ENCODE measurements around the gene HMGN4. TPM values are rescaled to one million over a fixed set of nuclear protein-coding genes. Genes with fewer than 3 reads are reported as not detected.

HMGN4 gene
- total RNA-seq, result 48.8 and 57.1 TPM in 2 replicates

DNA sequence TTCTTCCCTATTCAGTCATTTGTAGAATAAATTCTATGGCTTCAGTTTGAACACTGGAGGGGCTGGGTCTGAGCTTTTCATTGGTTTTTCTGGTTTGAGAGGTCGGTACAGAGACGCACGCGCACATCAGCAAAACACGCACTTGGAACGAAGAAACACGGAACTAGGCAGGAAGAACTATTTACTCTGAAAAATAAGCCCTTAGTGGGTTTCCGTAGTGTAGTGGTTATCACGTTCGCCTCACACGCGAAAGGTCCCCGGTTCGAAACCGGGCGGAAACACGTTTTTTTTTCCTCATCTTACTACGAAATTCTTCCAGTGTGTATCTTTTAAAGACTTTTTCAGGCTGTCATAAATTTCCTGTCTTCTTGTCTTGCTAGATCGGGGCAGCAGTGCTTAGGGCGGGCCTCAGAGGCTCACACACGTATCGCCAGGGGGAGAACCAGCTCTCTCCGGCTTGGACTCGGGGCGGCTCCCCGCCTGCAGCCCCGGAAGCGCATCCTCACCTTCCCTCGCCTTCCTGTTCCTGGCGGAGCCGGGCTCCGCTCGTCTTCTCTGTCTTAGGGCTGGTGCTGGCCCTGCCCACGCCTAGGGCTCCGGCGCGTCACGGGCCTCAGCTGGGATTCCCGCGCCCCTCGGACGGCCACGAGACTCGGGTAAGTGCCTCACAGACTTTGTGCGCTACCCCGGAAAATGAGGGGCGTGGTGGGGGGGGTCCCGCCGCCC lies at the start of gene HMGN4:
Gene HMGN4 (plus strand): TSS at position 521 of the 726 bp plus-strand sequence. CDS start 6,841 bp downstream, outside the sequence.

DNA sequence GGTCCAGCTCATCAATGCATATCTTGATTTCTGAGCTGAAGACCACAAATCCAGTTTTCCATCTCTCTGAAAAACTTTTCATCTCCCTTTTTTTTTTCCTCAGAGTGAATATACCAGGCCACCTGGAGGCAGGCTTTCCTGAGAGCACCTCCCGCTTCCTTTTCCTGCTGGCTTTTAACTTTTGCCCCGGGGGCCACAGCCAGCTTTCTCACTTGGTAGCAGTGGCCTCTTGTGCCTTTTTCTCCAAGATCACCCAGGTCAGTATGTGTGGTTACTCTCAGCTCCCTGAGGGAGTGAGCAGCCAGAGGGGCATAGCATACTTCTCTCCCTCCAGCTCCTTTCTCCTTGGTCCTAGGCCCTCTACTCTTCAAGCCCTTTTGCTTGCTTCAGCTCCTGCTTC lies 38.1 kb upstream of the HMGN4 start, which contains the start of gene BTN1A1:
Gene BTN1A1 (plus strand): TSS at position 202 of the 400 bp plus-strand sequence. CDS start 984 bp downstream, outside the sequence.

Other genes starting within 250 kb of the HMGN4 start
- 11.2 and 21.5 TPM in 2 replicates for gene BTN3A2, start 173.2 kb upstream of the HMGN4 start, total RNA-seq
- 9.2 and 9.6 TPM in 2 replicates for gene BTN2A2, start 155.3 kb upstream of the HMGN4 start, total RNA-seq
- 6.2 and 16.5 TPM in 2 replicates for gene BTN3A1, start 136.1 kb upstream of the HMGN4 start, total RNA-seq
- gene BTN3A3, start 97.9 kb upstream of the HMGN4 start, total RNA-seq, result 6.5 and 16.8 TPM in 2 replicates
- gene BTN2A1, start 80.4 kb upstream of the HMGN4 start, total RNA-seq, result 9.4 and 11.6 TPM in 2 replicates
- not detected in 2 replicates for gene BTN1A1, start 38.1 kb upstream of the HMGN4 start, total RNA-seq
- gene ABT1, start 58.6 kb downstream of the HMGN4 start, total RNA-seq, result 17.5 and 21.9 TPM in 2 replicates
- gene ZNF322, start 121.4 kb downstream of the HMGN4 start, total RNA-seq, result 12.3 and 16.0 TPM in 2 replicates